Spleen (tissue), 11 donors: Measurements from ENCODE around the gene PCNX4. TPM values are rescaled to one million over a fixed set of nuclear protein-coding genes. Genes with fewer than 3 reads are reported as not detected.

Source experiments
- DNase-seq: peaks from one replicate; pipeline ENCODE4 v3.0.0-alpha.2; 2020
- H3K27ac ChIP-seq, 8 donors: fragments of 200-600 bp; sonication (generic) in 7 of 8; 1 replicate in 4 of 8; 2 replicates in 4 of 8; pipeline versions ENCODE4 v1.5.0 to v1.8.0; 2016 to 2021; ENCODE audit warnings: inconsistent platforms in 4 of 8, mild to moderate bottlenecking in 4 of 8, moderate library complexity in 1 of 8
- H3K27me3 ChIP-seq, 7 donors: fragments of 200-600 bp; sonication (generic) in 6 of 7; replicated peaks in 1 of 7; 1 replicate in 4 of 7; 2 replicates in 3 of 7; pipeline versions ENCODE4 v1.5.0 to v1.8.0; 2016 to 2021; ENCODE audit warnings: inconsistent platforms in 3 of 7, mild to moderate bottlenecking in 1 of 7
- H3K36me3 ChIP-seq, 6 donors: fragments of 200-600 bp; sonication (generic) in 5 of 6; 1 replicate in 4 of 6; 2 replicates in 2 of 6; pipeline versions ENCODE4 v1.5.0 to v1.8.0; 2016 to 2021; ENCODE audit warnings: inconsistent platforms in 2 of 6
- H3K4me1 ChIP-seq, 6 donors: fragments of 200-600 bp; sonication (generic) in 5 of 6; 1 replicate in 3 of 6; 2 replicates in 3 of 6; pipeline versions ENCODE4 v1.5.0 to v1.8.0; 2016 to 2021; ENCODE audit warnings: inconsistent platforms in 3 of 6
- H3K4me3 ChIP-seq, 8 donors: fragments of 200-600 bp; sonication (generic) in 7 of 8; 1 replicate in 4 of 8; 2 replicates in 4 of 8; pipeline versions ENCODE4 v1.5.0 to v1.8.0; 2016 to 2021; ENCODE audit warnings: inconsistent platforms in 4 of 8, mild to moderate bottlenecking in 4 of 8, moderate library complexity in 2 of 8
- H3K9me3 ChIP-seq, 8 donors: fragments of 200-600 bp; sonication (generic) in 7 of 8; 1 replicate in 4 of 8; 2 replicates in 4 of 8; pipeline versions ENCODE4 v1.5.0 to v1.8.0; 2016 to 2021; ENCODE audit warnings: inconsistent platforms in 4 of 8
- POLR2A ChIP-seq, 3 donors: fragments of 450-650 bp; IDR thresholded peaks; one replicate each; pipeline ENCODE4 v1.5.1; 2017; ENCODE audit warnings: antibody characterized with exemption in 3 of 3, mild to moderate bottlenecking in 1 of 3
- POLR2AphosphoS5 ChIP-seq, 3 donors: sonication (generic); formaldehyde crosslinking; IDR thresholded peaks; one replicate each; pipeline ENCODE4 v1.5.1; 2017; ENCODE audit warnings: antibody characterized with exemption in 3 of 3
- whole genome bisulfite sequencing, 5 donors: extraction: QIAGEN DNeasy Blood & Tissue Kit in 3 of 5; methylation state at CpG; one replicate each; pipeline versions ENCODE4 v1.1.5 to v1.1.7; 2013 to 2018; 5-methylcytosine and 5-hydroxymethylcytosine counted together
- intact Hi-C: fragments of 100-400 bp; cut with DNase I; formaldehyde crosslinking; loops from one replicate; pipeline ENCODE4 v1.15.0; 2023; ENCODE audit warnings: low total_unique reads
- polyA plus RNA-seq, 3 donors: library from polyadenylated mRNA; stranded (reverse); fragments of 200-250 nt; gene quantifications; one replicate each; pipeline ENCODE4 v1.2.1, GENCODE V29; 2013
- total RNA-seq, 7 donors: library from RNA; depleted of rRNA in 3 of 7; stranded (reverse); fragments of >200 nt in 3 of 7; fragmentation: NEBNext Ultra II Directional in 4 of 7; extraction: Animal tissue kit (Norgen Biotek cat#: 25700) in 4 of 7; gene quantifications; one replicate each; pipeline versions ENCODE4 v1.1.0 to v1.2.1, GENCODE V29; 2016 to 2021
- TF ChIP-seq, protein P1 (sequence below), 11 experiments: fragments of 200-600 bp in 7 of 11; fragments of 450-650 bp in 4 of 11; sonication (generic) in 4 of 11; IDR thresholded peaks in 8 of 11; conservative IDR thresholded peaks in 3 of 11; 1 replicate in 7 of 11; 2 replicates in 4 of 11; pipeline versions ENCODE4 v1.4.0 to v1.8.0; 2016 to 2021; ENCODE audit warnings: antibody characterized with exemption in 11 of 11, inconsistent platforms in 4 of 11, mild to moderate bottlenecking in 1 of 11
- donor health status: healthy with polysubstance abuse.
- donor health status: DM: no; HTN: no; CAD: no; lungs with moderate emphysema.
- donor health status: DM: no; HTN: no; CAD: no.
- donor health status: Bipolar disorder and iron deficiency.
- donor health status: healthy.
- donor health status: DM: no; HTN: no; CAD: no.
- donor health status: DM: yes; HTN: yes; CAD: no.

The PCNX4 gene
- total and polyA plus RNA-seq, 10 donors, result 11.5 to 102 (median 41.2) TPM

GRCh38 chr14:60215127-60215444, 123.4 kb downstream of the PCNX4 start:
- no peaks in the 10 kb centered on the region for H3K27me3 ChIP-seq
- no peak for DNase-seq
- H3K9me3 ChIP-seq, result no peaks in the 10 kb centered on the region
- 89 to 95% (median 94%) methylated on average over 2 of the region's 2 CpGs for WGBS, 5 donors
- H3K27ac ChIP-seq, result no peak overlapping the region
- intact Hi-C loops, result no loop called here
- peaks cover 0 to 10% (median 4%) of the 10 kb centered on the region in 6 donors for H3K4me1 ChIP-seq
- no peaks in the 10 kb centered on the region for H3K36me3 ChIP-seq
- no peak for TF ChIP-seq POLR2AphosphoS5 (IDR thresholded peaks at IDR 0.05)
- TF ChIP-seq, protein P1, sequence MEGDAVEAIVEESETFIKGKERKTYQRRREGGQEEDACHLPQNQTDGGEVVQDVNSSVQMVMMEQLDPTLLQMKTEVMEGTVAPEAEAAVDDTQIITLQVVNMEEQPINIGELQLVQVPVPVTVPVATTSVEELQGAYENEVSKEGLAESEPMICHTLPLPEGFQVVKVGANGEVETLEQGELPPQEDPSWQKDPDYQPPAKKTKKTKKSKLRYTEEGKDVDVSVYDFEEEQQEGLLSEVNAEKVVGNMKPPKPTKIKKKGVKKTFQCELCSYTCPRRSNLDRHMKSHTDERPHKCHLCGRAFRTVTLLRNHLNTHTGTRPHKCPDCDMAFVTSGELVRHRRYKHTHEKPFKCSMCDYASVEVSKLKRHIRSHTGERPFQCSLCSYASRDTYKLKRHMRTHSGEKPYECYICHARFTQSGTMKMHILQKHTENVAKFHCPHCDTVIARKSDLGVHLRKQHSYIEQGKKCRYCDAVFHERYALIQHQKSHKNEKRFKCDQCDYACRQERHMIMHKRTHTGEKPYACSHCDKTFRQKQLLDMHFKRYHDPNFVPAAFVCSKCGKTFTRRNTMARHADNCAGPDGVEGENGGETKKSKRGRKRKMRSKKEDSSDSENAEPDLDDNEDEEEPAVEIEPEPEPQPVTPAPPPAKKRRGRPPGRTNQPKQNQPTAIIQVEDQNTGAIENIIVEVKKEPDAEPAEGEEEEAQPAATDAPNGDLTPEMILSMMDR (IDR thresholded peaks at IDR 0.05 in 8 of 11, conservative IDR thresholded peaks at IDR 0.05 in 3 of 11), result no peak
- no peak for TF ChIP-seq POLR2A (IDR thresholded peaks at IDR 0.05)
- H3K4me3 ChIP-seq, result no peak overlapping the region

DNA sequence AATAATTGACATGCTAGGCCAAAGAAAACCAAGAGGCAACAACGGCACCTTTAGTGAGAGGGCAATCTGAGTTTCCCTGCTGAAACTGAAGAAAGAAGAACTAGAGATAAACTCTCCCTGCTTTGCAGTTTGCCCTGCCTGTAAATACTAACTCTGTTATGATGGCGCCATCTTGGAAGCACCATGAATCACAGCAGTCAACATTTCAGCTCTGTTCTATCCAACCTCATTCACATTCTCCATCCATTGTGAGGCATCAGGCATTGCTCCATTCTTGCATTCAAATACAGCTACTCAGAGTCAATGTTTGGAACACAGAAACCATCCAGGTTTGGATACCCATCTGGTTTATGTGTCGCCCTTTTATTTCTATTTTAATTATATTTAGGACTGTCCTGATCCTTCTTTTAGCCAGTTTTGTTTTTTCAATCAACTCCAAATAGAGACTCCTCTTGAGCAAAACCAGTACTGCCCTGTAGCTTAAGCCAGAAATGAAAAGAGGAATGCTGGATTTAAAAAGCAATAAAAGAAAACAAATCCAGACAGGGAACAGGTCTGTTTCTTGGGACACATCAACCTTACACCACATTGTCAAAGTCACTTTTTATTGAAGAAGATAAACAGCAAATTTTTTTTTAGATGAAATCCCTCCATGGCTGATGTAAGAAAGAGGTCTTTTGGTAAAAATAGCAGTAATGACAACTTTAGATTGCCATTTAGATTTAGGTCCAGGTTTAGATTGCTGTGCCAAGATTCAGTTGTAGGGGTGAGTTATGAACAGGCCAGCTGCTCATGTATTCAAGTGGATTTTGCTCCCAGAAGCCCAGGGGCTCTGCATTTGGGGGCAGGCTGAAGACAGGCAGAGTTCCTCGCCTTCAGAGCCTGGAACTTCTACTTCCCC, 124.0 kb downstream of the PCNX4 start:
- no peak for TF ChIP-seq POLR2A (IDR thresholded peaks at IDR 0.05)
- TF ChIP-seq POLR2AphosphoS5 (IDR thresholded peaks at IDR 0.05), result no peak
- TF ChIP-seq, protein P1 (IDR thresholded peaks at IDR 0.05 in 8 of 11, conservative IDR thresholded peaks at IDR 0.05 in 3 of 11), result no peak
- H3K27me3 ChIP-seq, result no peaks in the 10 kb centered on the region
- H3K36me3 ChIP-seq, result no peaks in the 10 kb centered on the region
- no peaks in the 10 kb centered on the region for H3K9me3 ChIP-seq
- 83 to 94% (median 90%) methylated on average over 4 of the region's 4 CpGs for WGBS, 5 donors
- peaks cover 0 to 10% (median 4%) of the 10 kb centered on the region in 6 donors for H3K4me1 ChIP-seq
- intact Hi-C loops, result no loop called here
- H3K4me3 ChIP-seq, result no peak overlapping the region
- no peak overlapping the region for H3K27ac ChIP-seq
- DNase-seq, result no peak

- DNase-seq, result no peak
- TF ChIP-seq POLR2AphosphoS5 (IDR thresholded peaks at IDR 0.05), result no peak
- no peak for TF ChIP-seq POLR2A (IDR thresholded peaks at IDR 0.05)
- TF ChIP-seq, protein P1 (IDR thresholded peaks at IDR 0.05 in 8 of 11, conservative IDR thresholded peaks at IDR 0.05 in 3 of 11), result no peak
- no peaks in the 10 kb centered on the region for H3K27me3 ChIP-seq
- H3K9me3 ChIP-seq, result no peaks in the 10 kb centered on the region
- H3K4me1 ChIP-seq, result peaks cover 0 to 10% (median 4%) of the 10 kb centered on the region in 6 donors
- WGBS, 5 donors, result 57 to 68% (median 60%) methylated on average over 3 of the region's 3 CpGs
- H3K4me3 ChIP-seq, result no peak overlapping the region
- no peaks in the 10 kb centered on the region for H3K36me3 ChIP-seq
- intact Hi-C loops, result no loop called here
- peak overlapping the region in 3 of 8 donors; percentile 18 to 59 (median 52) for H3K27ac ChIP-seq
Measured at GRCh38 chr14:60217713-60218112, 126.0 kb downstream of the PCNX4 start.

Other genes starting within 250 kb of the PCNX4 start
- gene RTN1, start 221.1 kb upstream of the PCNX4 start, total RNA-seq, result 10 to 100 TPM; 27.8 to 65.4 (median 47.8) TPM
- gene RTN1, start 221.1 kb upstream of the PCNX4 start, polyA plus RNA-seq, result 10 to 100 TPM in 1 of 3 donors, 1 to 10 TPM in 2; 4.1 to 17.6 (median 6.0) TPM
- not detected for gene LRRC9, start 171.8 kb upstream of the PCNX4 start, total RNA-seq
- not detected for gene LRRC9, start 171.8 kb upstream of the PCNX4 start, polyA plus RNA-seq
- gene DHRS7, start 73.5 kb downstream of the PCNX4 start, total RNA-seq, result 10 to 100 TPM; 47.5 to 93.1 (median 56.2) TPM
- gene DHRS7, start 73.5 kb downstream of the PCNX4 start, polyA plus RNA-seq, result 10 to 100 TPM; 30.0 to 32.1 (median 30.8) TPM
- gene PPM1A, start 157.3 kb downstream of the PCNX4 start, total RNA-seq, result 10 to 100 TPM; 34.7 to 63.0 (median 53.0) TPM
- 10 to 100 TPM; 15.5 to 21.4 (median 18.6) TPM for gene PPM1A, start 157.3 kb downstream of the PCNX4 start, polyA plus RNA-seq